ENCODE measurements around the gene AUP1. TPM values are rescaled to one million over a fixed set of nuclear protein-coding genes. Genes with fewer than 3 reads are reported as not detected.

AUP1 gene
- total and polyA plus RNA-seq, 2 of the 8 experiments (the other 6 are each of a cell fraction or from before 2014, with no cell fraction given), result 83.4 to 121 TPM

GRCh38 chr2:74482801-74483674 is 46.5 kb downstream of the AUP1 start, which contains the start of the genes CCDC142 and TTC31 (continued):
- TF ChIP-seq CHD7 (IDR thresholded peaks at IDR 0.05; ENCODE audit: insufficient replicate concordance, low read length) (no peak), ATF3 (IDR thresholded peaks at IDR 0.05; ENCODE audit: insufficient read depth, low read depth, low read length) (no peak), JUN (IDR thresholded peaks at IDR 0.05; ENCODE audit: low read depth, low read length) (no peak), POLR2A (IDR thresholded peaks at IDR 0.05; ENCODE audit: control extremely low read depth in 1 of 2, low read depth in 2 of 2, low read length in 2 of 2) (peak in 1 of 2 experiments; percentile 91; a peak in 2 of 3 replicates), BACH1 (IDR thresholded peaks at IDR 0.05; ENCODE audit: low read length) (no peak), GABPA (IDR thresholded peaks at IDR 0.05; ENCODE audit: borderline replicate concordance, insufficient read depth, low read length) (peak; percentile 80), SP1 (IDR thresholded peaks at IDR 0.05; ENCODE audit: low read depth, low read length) (peak; percentile 47; the same call in 1 of the 2 replicates), POLR2AphosphoS5 (IDR thresholded peaks at IDR 0.05; ENCODE audit: low read depth, low read length) (peak; percentile 73; the same call in 1 of the 2 replicates), RXRA (IDR thresholded peaks at IDR 0.05; ENCODE audit: insufficient read depth, low read depth, low read length) (no peak), CHD1 (IDR thresholded peaks at IDR 0.05; ENCODE audit: low read depth, low read length) (no peak)
